Endothelial cell of coronary artery (primary cell): ENCODE measurements around the gene ZNF503. TPM values are rescaled to one million over a fixed set of nuclear protein-coding genes. Genes with fewer than 3 reads are reported as not detected.

ENCODE experiments used
- total RNA-seq: library from RNA; depleted of rRNA; stranded (reverse); fragments of >200 nt; gene quantifications from 2 replicates; pipeline ENCODE4 v1.2.3, GENCODE V29; 2014

ZNF503 gene
- 0.72 and 1.0 TPM in 2 replicates for total RNA-seq

GRCh38 chr10:75401569-75402485 lies at the start of gene ZNF503:
Gene ZNF503, minus strand, starts transcription at chr10:75401764. Its CDS starts 345 bp downstream, at chr10:75401419.

GRCh38 chr10:75431180-75432111 lies 29.9 kb upstream of the ZNF503 start, which contains the start of gene LRMDA:
Gene LRMDA, plus strand, starts transcription at chr10:75431624.

Other genes starting within 250 kb of the ZNF503 start
- gene VDAC2, start 191.0 kb downstream of the ZNF503 start, total RNA-seq = 130 and 175 TPM in 2 replicates
- 6.6 and 10.7 TPM in 2 replicates for gene COMTD1, start 165.8 kb downstream of the ZNF503 start, total RNA-seq
- gene LRMDA, start 29.9 kb upstream of the ZNF503 start, total RNA-seq = 2.1 and 7.9 TPM in 2 replicates